LHCN-M2 (cell line): Measurements from ENCODE around the gene MAGI1. TPM values are rescaled to one million over a fixed set of nuclear protein-coding genes. Genes with fewer than 3 reads are reported as not detected.
"Not testable (repeated sequence)": the region's sequence is repeated elsewhere in the genome, so short reads cannot be mapped to it uniquely, and the experiment has no call there.

Experiments
- DNase-seq: peaks from one replicate; pipeline ENCODE4 v3.0.0-alpha.2; 2012; ENCODE audit warnings: low read depth
- total RNA-seq: library from RNA; depleted of rRNA; stranded (reverse); fragments of >200 nt; gene quantifications from 2 replicates; pipeline ENCODE4 v1.2.3, GENCODE V29; 2014

Gene MAGI1
- total RNA-seq, 1 experiment from 2014 or later, result 5.5 TPM

DNA sequence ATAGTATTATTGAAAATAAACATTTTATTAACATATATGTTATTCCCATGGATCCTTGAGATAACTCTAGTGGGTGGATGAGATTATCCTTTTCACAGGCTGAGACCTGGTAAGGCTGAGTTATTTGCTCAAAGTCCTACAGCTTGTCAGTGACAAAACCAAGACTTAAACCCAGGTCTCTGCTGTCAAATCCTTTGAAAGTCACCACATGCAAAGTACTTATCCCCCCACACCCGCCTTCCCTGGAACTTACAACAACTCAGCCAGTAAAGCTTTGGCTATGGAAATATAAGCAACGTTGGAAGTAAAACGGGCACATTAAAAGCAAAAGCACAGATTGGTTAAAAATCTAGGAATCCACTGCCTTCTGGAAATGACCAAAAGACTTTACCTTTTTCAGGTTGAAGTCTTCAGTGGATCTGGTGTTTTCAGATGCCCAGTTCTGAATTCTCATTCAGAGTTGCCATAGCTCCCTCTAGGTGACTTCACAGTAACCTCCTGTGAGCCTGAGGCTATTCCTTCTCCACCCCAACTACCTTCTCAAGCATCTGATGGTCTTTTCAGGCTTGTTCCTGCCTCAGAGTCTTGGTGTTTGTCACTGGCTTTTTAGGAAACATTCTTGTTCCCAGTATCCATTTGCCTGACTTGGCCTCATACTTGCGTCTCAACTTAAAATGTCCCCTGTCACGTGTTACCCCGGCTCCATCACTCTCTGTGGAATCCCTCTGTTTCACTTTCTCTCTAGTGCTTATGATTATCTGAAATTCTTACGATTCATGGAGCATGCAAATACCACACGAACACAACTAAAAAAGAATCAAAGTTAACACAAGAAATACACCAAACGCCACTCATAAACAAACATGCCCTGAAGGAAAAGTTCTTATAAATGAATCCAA is 131.2 kb downstream of the MAGI1 start:
- DNase-seq, result no peak

DNA sequence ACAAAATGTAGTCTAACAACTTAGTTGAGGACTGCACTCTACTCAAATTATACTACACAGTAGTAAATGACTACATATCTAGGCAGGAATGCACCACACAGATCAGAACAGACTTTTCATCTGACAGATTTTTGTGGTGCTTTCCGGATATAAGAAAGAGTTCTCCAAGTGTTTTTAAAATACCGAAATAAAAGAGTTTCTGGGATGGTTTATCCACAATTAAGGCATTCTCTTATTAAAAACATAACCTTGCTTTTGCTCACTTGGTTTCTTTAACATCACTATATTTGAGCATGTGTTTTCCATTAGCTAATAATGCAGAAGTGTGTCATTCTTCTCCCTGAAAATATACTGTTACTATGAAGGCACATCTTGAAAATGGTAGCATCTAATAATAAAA is 132.9 kb downstream of the MAGI1 start:
- DNase-seq, result no peak

DNA sequence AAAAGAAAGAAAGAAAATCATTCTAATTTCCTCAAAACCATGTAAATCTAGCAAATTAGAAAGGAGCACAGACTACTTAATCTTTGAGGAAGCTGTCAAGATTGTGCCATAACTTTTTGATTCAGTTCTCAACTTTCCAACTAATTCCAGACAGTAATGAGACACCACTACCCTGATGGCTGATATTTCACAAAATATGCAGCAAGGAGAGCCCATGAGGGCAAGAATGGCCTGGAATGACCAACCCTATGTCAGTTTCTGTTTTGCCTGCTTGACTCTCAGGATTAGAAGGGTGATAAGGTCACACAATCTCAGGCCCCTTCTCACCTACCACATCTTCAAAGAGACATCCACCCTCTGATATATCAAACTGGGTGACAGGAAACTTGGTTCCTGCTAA is 134.7 kb downstream of the MAGI1 start:
- no peak for DNase-seq

DNA sequence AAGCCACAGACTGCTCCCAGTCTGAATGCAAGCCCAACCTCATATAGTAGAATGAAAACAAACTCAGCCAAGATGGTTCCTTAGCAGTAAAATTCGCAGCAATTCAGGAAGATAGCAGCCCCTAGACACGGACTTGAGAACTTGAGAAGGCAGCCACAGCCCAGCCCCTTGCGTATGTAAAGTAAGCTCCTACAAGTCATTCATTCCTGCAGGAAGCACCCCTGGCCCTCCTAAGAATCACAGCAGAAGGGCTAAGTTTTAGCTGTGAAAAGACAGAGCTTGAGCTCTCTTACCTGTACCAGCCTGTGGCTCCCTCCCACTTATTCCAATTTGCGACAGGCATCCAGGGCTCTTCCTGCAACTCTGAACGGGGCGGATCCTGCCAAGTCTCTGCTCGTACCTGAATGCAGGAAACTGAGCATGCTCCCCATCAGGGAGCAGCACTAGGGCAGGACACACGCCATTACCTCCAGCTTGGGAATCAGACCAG is 136.4 kb downstream of the MAGI1 start:
- no peak for DNase-seq

DNA sequence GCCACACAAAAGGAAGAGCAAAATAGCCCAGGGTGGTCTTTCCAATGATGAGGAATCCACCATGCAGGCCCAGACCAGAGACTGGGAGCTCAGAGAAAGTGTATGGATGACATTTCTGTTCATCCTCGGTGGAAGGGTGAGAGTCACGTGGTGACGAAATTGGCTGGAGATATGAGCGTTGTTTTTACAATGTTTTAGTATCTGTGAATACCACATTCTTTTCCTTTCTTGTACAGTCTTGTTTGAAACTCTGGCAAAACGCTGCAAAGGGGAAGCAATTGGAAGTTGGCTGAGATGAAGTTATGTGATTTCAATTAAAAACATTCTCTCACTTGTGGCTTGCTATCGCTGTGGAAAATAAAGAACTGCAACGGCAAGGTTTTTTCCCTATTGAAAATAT is 137.5 kb downstream of the MAGI1 start:
- no peak for DNase-seq

DNA sequence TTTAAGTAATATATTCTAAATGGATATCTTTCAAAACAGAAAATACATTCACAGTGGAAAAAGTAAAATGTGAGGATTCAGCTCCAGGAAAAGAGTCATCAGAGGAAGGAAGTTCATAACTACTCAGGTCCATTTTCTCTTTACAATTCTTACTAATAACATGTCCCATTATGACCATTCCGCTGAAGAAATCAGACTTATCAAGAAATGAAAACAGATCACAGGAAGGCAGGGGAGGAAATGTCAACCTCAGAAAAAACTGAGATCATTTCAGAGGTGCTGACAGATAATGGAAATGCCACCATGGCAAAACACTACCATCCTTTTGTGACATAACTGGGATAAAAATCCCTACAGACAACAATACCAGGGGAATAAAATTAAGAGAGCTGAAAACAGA is 139.5 kb downstream of the MAGI1 start:
- DNase-seq, result no peak

DNA sequence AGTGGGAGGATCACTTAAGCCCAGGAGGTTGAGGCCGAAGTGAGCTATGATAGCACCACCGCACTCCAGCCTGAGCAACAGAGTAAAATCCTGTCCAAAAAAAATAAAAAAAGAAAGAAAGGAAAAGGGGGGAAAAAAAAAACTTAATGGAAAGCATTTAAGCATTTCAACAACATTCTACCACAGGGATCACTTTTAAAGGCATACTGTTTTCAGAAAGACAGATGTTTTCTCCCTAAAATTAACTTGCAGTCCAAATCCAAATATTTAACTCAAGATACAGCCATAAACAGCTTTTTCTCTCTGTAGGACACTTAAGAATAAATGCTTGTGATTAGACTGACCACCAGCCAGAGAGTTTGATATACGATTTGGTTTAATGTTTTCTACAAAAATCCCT is 141.0 kb downstream of the MAGI1 start:
- no peak for DNase-seq

DNA sequence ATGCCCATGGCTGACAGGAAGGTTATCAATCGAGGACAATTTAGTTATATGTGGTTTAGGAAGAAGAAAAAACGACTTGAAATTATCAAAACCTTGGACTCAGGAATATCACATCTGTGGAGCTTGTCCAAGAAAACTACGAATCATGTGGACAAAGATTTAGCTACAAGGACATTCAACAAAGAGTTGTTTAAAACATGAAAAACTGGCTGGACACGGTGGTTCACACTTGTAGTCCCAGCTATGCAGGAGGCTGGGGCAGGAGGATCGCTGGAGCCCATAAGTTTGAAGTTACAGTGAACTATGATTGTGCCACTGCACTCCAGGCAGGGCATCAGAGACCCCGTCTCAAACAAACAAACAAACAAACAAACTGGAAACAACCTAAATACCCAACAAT is 142.4 kb downstream of the MAGI1 start:
- no peak for DNase-seq

DNA sequence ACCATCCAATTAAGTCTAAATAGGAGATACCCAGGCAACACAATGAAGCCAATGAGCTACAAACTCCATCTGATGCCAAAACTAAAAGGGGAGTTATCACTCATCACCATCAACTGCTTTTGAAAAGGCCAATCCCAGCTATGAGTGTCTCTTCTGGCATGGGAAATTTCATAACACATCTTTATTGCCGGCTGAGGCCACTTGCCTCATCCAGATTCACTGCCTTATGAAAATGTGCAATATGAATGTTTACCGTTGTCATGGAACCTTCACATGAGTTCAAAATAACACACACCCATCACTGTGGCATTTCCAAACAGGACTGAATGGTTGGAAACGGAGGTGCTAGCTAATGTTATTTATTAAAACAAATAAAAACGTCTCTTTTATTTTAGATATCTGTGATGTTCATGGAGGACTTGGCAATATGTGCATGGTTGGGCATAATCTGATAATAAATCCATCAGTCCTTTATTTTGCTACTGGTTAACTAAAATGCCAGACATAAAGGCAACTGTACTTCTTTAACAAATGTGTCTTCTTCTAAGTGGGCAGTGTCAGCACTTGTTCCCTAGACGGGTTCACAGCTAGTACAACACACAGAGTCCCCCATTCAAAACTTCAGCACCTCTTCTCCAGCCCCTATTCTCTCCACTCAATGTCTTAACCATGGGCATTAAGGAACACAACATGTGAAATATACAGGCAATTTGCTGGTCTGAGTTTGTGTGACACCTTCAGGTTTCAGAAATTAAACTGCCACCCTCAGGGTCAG is 143.9 kb downstream of the MAGI1 start:
- DNase-seq, result peak; percentile 72

DNA sequence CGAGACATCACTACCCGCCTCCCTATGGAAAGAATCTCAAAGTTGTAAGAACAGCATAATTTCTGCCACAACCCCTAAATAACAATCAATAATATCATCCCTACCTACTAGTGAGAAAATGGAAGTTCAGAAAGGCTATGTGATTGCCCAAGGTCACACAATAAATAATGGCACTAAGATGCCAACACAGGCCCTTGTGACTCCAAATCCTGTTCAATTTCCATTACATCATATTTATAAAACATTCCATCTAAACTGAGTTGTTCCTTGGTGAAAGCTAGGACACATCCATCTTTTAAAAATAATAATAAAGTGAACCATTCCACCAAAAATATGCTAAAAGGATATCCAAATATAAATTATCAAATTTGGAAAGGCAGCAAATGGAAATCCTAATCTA is 144.6 kb downstream of the MAGI1 start:
- no peak for DNase-seq

DNA sequence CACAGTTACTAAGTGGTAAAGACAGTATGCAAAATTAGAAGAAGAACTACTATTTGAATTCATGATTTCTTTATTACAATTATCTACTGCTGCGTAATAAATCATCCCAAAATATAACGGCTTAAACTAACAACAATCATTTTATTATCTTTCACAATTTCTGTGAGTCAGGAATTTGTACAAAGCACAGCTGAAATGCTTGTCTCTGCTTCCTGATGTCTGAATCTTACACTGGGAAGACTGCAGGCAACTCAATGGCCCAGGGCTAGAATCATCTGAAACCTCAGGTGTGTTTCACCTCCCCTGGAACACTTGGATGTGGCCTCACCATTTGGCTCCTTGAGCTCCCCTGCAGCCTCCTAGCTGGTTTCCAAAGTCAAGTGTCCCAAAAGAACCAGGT is 145.1 kb downstream of the MAGI1 start:
- no peak for DNase-seq

DNA sequence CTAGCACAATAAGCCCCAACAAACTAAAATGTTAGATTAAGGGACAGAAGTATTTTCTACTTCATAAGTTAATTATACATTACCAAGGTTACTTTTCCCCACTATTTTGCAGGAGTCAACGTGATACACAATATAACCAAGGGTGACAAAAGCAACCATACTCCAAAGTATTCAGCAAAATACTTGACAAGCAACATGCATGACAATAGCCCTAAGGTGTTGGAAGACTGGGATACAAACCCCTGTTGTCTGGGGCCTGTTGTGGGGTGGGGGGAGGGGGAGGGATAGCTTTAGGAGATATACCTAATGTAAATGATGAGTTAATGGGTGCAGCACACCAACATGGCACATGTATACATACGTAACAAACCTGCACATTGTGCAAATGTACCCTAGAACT is 147.2 kb downstream of the MAGI1 start:
- not testable (repeated sequence) for DNase-seq

DNA sequence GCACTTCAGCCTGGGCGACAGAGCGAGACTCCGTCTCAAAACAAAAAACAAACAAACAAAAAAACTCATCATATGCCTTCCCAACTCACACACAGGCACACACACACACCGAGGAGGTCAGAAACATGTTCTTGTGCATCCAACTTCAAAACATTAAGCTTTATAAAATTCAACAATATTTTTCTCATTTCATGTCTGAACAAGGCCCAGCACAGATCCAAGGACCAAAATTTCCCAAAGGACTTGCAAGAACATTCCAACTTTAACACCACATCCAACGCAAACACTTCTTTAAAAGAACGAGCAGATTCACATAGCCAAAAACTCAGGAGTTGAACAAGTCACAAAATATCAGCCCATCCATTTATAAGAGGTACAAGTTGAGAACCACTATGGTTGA is 148.4 kb downstream of the MAGI1 start:
- DNase-seq, result no peak

DNA sequence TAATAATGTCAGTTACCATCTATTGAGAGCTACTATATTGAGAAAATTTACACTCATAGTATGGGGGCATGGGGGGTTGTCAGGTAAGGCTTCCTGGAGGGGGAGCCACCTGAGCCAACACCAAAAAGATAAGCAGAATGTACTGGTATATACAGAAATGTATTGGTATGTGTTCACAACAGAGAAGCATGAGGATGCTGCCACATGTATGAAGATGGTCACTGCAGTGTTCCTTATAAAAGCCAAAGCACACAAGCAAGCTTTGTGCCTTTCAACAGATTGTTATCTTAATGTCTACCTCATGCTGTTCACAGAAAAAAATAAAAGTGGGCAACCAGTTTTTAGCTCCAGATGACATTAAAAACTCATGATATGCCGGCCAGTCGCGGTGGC is 149.0 kb downstream of the MAGI1 start:
- DNase-seq, result no peak

DNA sequence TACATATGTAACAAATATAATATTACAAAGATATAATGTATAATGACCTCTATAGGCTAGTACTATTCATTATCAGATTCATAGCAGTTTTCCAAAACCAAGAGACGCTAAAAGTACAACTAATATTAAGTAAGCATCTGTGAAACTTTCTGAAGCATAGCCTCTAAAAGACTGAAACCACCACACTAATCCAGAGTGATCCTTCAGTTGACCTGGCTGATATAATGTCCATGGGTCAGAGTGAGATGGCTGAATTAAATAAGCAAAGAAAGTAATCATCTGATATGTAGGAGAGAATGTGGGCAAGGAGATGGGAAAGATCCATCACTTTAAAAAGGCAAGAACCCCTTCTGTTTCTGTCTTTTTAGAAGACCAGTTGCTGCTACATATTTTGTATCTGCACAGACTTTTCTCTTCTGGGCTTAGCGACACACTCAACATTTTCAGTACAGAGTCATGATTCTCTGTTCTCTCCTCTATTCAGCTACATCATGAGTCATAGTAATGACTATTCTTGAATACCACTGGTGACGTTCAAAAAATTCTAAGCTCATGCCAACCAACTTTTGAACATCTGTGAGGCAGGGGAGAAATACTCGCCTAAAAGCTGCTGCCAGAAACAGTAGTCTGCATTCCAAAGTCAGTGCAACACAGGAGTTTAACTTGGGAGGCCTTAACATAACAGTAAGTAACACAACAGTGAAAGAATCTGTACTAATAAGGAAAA is 149.6 kb downstream of the MAGI1 start:
- DNase-seq, result peak; percentile 93

DNA sequence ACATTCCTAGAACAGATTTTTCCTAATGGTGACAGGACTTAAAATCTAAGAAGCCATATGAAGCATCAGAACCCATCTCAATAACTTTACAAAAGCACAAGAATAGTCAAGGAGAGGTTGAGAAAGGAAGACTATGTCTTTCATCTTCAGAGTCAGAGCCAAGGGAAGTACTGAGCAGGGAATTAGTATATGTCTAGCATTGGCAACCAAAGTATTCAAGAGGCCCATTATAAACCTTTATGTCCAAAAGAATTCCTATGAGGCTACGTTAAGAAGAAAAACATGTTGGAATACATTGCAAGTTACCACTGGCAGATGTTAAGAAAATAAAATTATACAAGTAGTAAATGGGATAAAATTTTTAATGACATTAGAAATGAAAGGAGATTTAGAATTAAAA is 150.5 kb downstream of the MAGI1 start:
- no peak for DNase-seq

DNA sequence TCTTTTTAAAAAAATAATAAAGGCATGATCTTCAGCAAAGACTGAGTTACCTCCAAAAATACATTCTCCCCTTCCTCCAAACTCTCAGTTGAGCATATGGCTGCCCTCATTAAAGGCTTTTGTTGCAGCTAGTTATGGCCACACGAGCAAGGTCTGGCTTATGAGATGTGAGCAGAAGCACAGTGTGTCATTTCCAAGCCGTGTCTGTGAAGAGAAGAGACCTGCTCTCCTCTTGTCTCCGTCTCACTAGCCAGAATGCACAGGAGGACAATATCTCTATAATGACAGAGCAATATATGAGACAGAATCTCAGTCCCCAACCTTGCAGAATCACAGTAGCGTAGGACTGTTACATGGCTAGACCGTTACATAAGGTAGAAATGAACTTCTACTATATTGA is 152.3 kb downstream of the MAGI1 start:
- DNase-seq, result no peak

DNA sequence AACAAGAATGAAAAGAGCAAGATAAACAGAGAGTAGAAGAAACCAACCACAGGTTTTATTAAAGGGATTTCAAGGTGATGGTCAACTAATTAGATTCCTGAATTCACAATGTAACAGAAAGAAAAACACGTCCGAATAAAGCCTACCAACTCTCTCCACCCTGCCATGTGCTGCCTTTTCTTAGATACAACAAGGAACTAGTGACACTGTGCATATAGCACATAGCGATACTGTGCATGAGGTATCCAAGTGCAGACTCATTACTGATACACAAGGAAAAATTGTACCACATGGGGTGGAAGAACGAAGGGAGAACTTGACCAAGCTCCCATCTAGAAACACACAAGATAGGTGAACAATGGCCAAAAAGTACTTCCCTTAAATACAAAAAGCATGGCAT is 154.6 kb downstream of the MAGI1 start:
- no peak for DNase-seq

DNA sequence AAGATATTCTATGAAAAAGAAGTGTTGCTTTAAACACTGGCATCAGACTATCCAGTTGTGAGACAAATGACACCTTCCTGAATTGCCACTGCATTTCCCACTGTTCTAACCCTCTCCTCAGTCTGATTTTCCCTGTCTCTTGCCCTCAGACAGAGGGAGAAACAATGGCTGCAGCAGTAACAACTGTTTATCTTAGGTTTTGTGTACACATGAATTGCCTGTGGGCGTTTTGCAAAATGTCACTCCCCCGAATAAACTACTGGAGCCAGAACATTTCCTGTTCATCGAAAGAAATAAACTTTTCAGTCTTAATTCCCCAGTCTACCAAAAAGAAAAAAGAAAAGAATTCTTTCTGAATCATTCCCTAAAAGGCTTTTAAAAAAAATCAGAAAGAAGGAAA is 155.1 kb downstream of the MAGI1 start:
- DNase-seq, result no peak

DNA sequence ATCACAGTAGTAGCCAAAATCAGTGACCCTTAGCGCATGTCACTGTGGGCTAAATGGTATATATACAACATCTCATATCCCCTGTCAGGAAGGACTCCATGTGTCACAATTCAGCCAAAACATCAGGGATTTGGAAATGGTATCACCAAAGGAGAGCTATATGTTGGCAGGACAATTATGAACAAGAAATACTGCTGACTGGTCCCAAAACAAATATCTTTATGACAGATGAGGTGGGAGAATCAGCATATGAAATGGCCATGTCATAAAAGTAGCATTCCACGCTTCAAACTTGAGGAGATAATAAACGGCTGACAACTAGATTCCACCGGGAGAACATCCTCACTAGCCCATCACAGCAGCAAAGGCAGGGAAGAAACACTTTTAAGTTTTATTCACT is 158.4 kb downstream of the MAGI1 start:
- no peak for DNase-seq

DNA sequence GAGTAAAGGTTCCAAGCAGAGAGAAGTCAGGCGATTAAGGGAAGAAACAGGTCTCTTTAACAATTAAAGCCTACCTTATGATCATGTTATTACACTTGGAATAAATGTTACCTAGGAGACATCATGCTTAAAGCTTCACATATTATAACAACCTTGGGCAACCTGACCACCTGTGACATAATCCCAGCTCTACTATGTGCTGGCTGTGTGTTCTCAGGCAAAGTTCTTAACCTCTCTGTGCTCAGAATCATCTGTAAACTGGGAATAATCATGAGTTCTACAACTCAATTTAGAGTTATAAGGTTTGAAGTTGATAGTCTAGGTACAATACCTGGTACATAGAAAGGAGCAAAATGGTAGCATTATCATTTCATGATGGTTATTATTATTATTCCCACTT is 159.3 kb downstream of the MAGI1 start:
- DNase-seq, result no peak

DNA sequence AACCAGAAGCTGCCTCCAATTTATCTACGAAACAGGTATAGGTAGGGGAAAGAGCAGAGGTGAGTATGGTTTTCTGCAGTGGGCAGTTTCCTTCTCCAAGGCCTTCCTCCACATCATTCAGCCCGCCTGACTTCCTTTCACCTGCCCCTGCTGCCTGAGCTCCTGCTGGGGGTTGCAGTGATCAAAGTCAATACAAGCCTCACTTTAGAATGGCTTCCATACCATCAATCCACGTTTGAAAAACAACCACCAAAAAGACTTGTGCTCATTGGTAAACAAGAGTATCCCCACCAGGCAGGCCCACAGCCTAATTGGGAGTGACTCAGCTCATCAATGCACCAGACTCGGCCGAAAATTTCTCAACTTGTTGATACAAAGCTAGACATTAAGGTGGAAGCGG is 159.9 kb downstream of the MAGI1 start:
- DNase-seq, result no peak
